Measurements from ENCODE around the gene ATP13A2. TPM values are rescaled to one million over a fixed set of nuclear protein-coding genes. Genes with fewer than 3 reads are reported as not detected.
A peak's percentile ranks its signal among the peaks of the same experiment; 100 is the strongest.

ATP13A2 gene
- polyA plus RNA-seq, 1 of the 3 experiments (the other 2 are of a cell fraction) = 29.3 TPM

DNA sequence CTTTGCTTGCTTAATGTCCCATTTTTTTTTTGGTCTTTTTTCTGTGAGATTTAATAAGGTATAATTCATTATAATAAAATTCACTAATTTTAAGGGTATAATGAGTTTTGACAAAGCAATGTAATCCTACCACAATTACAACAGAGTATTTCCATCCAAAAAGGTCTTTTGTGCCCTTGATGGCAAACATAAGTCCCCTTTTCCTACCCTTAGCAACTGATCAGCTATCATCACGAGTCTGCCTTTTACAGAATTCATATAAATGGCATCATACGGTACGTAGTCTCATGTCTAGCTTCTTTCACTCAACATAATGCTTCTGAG lies 34.6 kb upstream of the ATP13A2 start:
- DNase-seq = no peak
- H3K4me3 ChIP-seq (ENCODE audit: low read depth in 2 of 2, low read length in 1 of 2) = peak overlapping the region in 1 of 2 experiments; percentile 0; a peak in 1 of 4 replicates
- no peaks in the 10 kb centered on the region for H3K9me2 ChIP-seq
- ChIA-PET POLR2A (no interaction called here), CTCF (interaction anchor here (0.5 to 24.3 kb wide), 28 partner anchors 10 to 425 kb away, joined by 3 to 408 read pairs (median 4); partner anchors contain the start of gene MFAP2)
- H3K36me3 ChIP-seq (replicated peaks in 1 of 2; ENCODE audit: control insufficient read depth in 1 of 2, insufficient read depth in 2 of 2, low read length in 1 of 2) = peaks cover 22 to 55% of the 10 kb centered on the region in 2 experiments
- 81% methylated on average over 3 of the region's 3 CpGs for WGBS (ENCODE audit: low lambda C conversion rate)
- no peak overlapping the region for H3K4me2 ChIP-seq
- peaks cover 16% of the 10 kb centered on the region for H3F3A ChIP-seq (replicated peaks; ENCODE audit: insufficient read depth)
- H3K27ac ChIP-seq (ENCODE audit: low read depth in 2 of 2, low read length in 1 of 2) = no peak overlapping the region
- no peak overlapping the region for H2AFZ ChIP-seq (ENCODE audit: low read depth)
- H3K9ac ChIP-seq = no peak overlapping the region
- peaks cover 74% of the 10 kb centered on the region for H3K79me2 ChIP-seq (ENCODE audit: insufficient read depth)
- H3K4me1 ChIP-seq (ENCODE audit: control insufficient read depth in 1 of 2, insufficient read depth in 2 of 2, low read depth in 1 of 2, low read length in 1 of 2) = peaks cover 0 to 3% of the 10 kb centered on the region in 2 experiments; a peak in 1 of 4 replicates
- no peaks in the 10 kb centered on the region for H4K20me1 ChIP-seq (ENCODE audit: insufficient read depth)
- H3K27me3 ChIP-seq (ENCODE audit: insufficient read depth) = no peaks in the 10 kb centered on the region
- no peaks in the 10 kb centered on the region for H3K9me3 ChIP-seq
- TF ChIP-seq, protein P1, sequence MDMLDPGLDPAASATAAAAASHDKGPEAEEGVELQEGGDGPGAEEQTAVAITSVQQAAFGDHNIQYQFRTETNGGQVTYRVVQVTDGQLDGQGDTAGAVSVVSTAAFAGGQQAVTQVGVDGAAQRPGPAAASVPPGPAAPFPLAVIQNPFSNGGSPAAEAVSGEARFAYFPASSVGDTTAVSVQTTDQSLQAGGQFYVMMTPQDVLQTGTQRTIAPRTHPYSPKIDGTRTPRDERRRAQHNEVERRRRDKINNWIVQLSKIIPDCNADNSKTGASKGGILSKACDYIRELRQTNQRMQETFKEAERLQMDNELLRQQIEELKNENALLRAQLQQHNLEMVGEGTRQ (IDR thresholded peaks at IDR 0.05; ENCODE audit: borderline replicate concordance, low read depth, low read length) = no peak
- TF ChIP-seq ZBTB33 (IDR thresholded peaks at IDR 0.05; ENCODE audit: borderline replicate concordance, low read depth) = no peak
- TF ChIP-seq YY1 (IDR thresholded peaks at IDR 0.05; ENCODE audit: low read depth) = no peak
- TF ChIP-seq GATA2 (CRISPR knock-in tag; IDR thresholded peaks at IDR 0.05) = no peak
- no peak for TF ChIP-seq NRF1 (IDR thresholded peaks at IDR 0.05; ENCODE audit: low read depth, low read length)
- no peak for TF ChIP-seq NFIC (IDR thresholded peaks at IDR 0.05; ENCODE audit: borderline replicate concordance)
- TF ChIP-seq SMC3 (IDR thresholded peaks at IDR 0.05; ENCODE audit: low read depth, low read length) = no peak
- no peak for TF ChIP-seq RXRA (IDR thresholded peaks at IDR 0.05; ENCODE audit: borderline replicate concordance, low read depth)
- no peak for TF ChIP-seq EP300 (IDR thresholded peaks at IDR 0.05; ENCODE audit: borderline replicate concordance in 1 of 2, low read depth in 1 of 2, low read length in 1 of 2)
- TF ChIP-seq FOXM1 (IDR thresholded peaks at IDR 0.05; ENCODE audit: low read depth) = no peak
- no peak for TF ChIP-seq FOSL2 (IDR thresholded peaks at IDR 0.05; ENCODE audit: borderline replicate concordance, low read depth)
- TF ChIP-seq CHD2 (IDR thresholded peaks at IDR 0.05; ENCODE audit: low read length, partially characterized antibody) = no peak
- no peak for TF ChIP-seq GABPA (IDR thresholded peaks at IDR 0.05; ENCODE audit: low read depth)

DNA sequence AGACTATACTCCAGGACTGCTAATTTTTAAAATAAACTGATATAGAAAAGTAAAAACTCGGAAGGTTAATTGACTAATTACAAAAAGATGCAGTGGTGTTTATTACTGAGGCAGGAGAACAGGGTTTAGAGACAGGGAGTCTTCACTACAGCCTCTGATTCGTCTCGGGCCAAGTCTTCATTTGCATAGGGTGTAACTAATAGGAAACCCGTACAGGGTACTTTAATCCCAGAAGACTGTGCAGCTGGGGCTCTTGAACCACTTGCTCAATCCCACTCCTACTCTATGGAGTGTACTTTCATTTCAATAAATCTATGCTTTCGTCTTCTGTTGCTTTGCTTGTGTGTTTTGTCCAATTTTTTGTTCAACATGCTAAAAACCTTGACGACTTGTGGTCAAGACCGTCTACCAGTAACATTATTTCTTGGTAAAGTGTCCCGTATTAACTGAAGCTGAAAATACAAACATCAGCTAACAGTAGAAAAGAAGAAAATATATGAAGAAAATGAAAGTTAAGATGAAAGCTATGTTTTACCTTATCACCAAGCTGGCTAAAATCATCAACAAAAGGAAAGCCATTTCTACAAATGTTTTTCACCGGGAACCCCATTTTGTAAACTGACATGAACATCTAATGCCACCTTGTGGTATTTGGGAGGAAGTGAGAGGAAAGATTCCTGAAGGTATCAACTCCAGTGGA lies 34.1 kb upstream of the ATP13A2 start:
- Histone ChIP-seq H4K20me1 (ENCODE audit: insufficient read depth) (no peaks in the 10 kb centered on the region), H3K9me2 (no peaks in the 10 kb centered on the region), H3K36me3 (replicated peaks in 1 of 2; ENCODE audit: control insufficient read depth in 1 of 2, insufficient read depth in 2 of 2, low read length in 1 of 2) (peaks cover 21 to 55% of the 10 kb centered on the region in 2 experiments), H3K27me3 (ENCODE audit: insufficient read depth) (no peaks in the 10 kb centered on the region), H3K79me2 (ENCODE audit: insufficient read depth) (peaks cover 69% of the 10 kb centered on the region), H3F3A (replicated peaks; ENCODE audit: insufficient read depth) (peaks cover 16% of the 10 kb centered on the region), H3K9ac (no peak overlapping the region), H3K4me3 (ENCODE audit: low read depth in 2 of 2, low read length in 1 of 2) (peak overlapping the region in 1 of 2 experiments; percentile 0; a peak in 1 of 4 replicates), H2AFZ (ENCODE audit: low read depth) (no peak overlapping the region), H3K27ac (ENCODE audit: low read depth in 2 of 2, low read length in 1 of 2) (no peak overlapping the region), H3K4me1 (ENCODE audit: control insufficient read depth in 1 of 2, insufficient read depth in 2 of 2, low read depth in 1 of 2, low read length in 1 of 2) (peaks cover 0 to 3% of the 10 kb centered on the region in 2 experiments; a peak in 1 of 4 replicates), H3K9me3 (no peaks in the 10 kb centered on the region), H3K4me2 (0 out of 2 replicates have a peak overlapping the region, but pooled peaks have one; percentile 12)
- ChIA-PET CTCF (interaction anchor here (0.5 to 24.3 kb wide), 31 partner anchors 9 to 425 kb away, joined by 3 to 408 read pairs (median 4); partner anchors contain the start of gene MFAP2), POLR2A (no interaction called here)
- TF ChIP-seq, protein P2, sequence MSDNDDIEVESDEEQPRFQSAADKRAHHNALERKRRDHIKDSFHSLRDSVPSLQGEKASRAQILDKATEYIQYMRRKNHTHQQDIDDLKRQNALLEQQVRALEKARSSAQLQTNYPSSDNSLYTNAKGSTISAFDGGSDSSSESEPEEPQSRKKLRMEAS (IDR thresholded peaks at IDR 0.05; ENCODE audit: low read depth) = no peak
- TF ChIP-seq NRF1 (IDR thresholded peaks at IDR 0.05; ENCODE audit: low read depth, low read length) (no peak), RAD21 (IDR thresholded peaks at IDR 0.05; ENCODE audit: low read length) (peak; percentile 89), SMC3 (IDR thresholded peaks at IDR 0.05; ENCODE audit: low read depth, low read length) (peak; percentile 75)
- TF ChIP-seq, protein P3, sequence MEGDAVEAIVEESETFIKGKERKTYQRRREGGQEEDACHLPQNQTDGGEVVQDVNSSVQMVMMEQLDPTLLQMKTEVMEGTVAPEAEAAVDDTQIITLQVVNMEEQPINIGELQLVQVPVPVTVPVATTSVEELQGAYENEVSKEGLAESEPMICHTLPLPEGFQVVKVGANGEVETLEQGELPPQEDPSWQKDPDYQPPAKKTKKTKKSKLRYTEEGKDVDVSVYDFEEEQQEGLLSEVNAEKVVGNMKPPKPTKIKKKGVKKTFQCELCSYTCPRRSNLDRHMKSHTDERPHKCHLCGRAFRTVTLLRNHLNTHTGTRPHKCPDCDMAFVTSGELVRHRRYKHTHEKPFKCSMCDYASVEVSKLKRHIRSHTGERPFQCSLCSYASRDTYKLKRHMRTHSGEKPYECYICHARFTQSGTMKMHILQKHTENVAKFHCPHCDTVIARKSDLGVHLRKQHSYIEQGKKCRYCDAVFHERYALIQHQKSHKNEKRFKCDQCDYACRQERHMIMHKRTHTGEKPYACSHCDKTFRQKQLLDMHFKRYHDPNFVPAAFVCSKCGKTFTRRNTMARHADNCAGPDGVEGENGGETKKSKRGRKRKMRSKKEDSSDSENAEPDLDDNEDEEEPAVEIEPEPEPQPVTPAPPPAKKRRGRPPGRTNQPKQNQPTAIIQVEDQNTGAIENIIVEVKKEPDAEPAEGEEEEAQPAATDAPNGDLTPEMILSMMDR (IDR thresholded peaks at IDR 0.05) = peak; percentile 82
- DNase-seq = peak; percentile 58
- WGBS (ENCODE audit: low lambda C conversion rate) = 63% methylated on average over 9 of the region's 9 CpGs
